ENCODE measurements around the gene CDH22. TPM values are rescaled to one million over a fixed set of nuclear protein-coding genes. Genes with fewer than 3 reads are reported as not detected.

Gene CDH22
- total and polyA plus RNA-seq, 2 experiments from 2014 or later, result 0.08 to 0.10 TPM

- no peak overlapping the region for H2AFZ ChIP-seq
- peaks cover 13% of the 10 kb centered on the region for H3K27me3 Mint-ChIP-seq (ENCODE audit: insufficient read depth, low read depth, poor library complexity)
- TF ChIP-seq CTCF (conservative IDR thresholded peaks at IDR 0.05; ENCODE audit: low read depth in 2 of 2) (no peak), ZNF462 (CRISPR knock-in tag; IDR thresholded peaks at IDR 0.05) (no peak), EZH2 (IDR thresholded peaks at IDR 0.05; ENCODE audit: low read depth, unreplicated experiment) (no peak), EZH2phosphoT487 (IDR thresholded peaks at IDR 0.05; ENCODE audit: unreplicated experiment) (no peak), ETS1 (IDR thresholded peaks at IDR 0.05) (no peak), NANOG (IDR thresholded peaks at IDR 0.05; ENCODE audit: borderline replicate concordance) (no peak), REST (IDR thresholded peaks at IDR 0.05; ENCODE audit: unreplicated experiment) (no peak), JUNB (IDR thresholded peaks at IDR 0.05; ENCODE audit: unreplicated experiment) (no peak), ZNF114 (CRISPR knock-in tag; IDR thresholded peaks at IDR 0.05) (no peak), POLR2AphosphoS5 (IDR thresholded peaks at IDR 0.05; ENCODE audit: low read depth) (no peak), CREB1 (CRISPR knock-in tag; IDR thresholded peaks at IDR 0.05; ENCODE audit: low read depth) (no peak), ZNF331 (CRISPR knock-in tag; IDR thresholded peaks at IDR 0.05; ENCODE audit: low read depth) (no peak), STAT1 (IDR thresholded peaks at IDR 0.05; ENCODE audit: unreplicated experiment) (no peak)
- H4K20me1 ChIP-seq (replicated peaks; ENCODE audit: insufficient read depth), result no peaks in the 10 kb centered on the region
- H3K9me3 Mint-ChIP-seq, result no peaks in the 10 kb centered on the region; the same call in 2 of the 3 replicates
- ATAC-seq (no peak), DNase-seq (ENCODE audit: low spot score) (no peak)
- peaks cover 9% of the 10 kb centered on the region for H3K4me1 Mint-ChIP-seq
- H3K4me2 ChIP-seq, result no peak overlapping the region
- no peak overlapping the region for H3K27ac ChIP-seq (ENCODE audit: low read depth)
- no peaks in the 10 kb centered on the region for H3K79me2 ChIP-seq (replicated peaks; ENCODE audit: insufficient read depth)
- no peaks in the 10 kb centered on the region for H3F3A ChIP-seq (replicated peaks; ENCODE audit: low read depth)
- H3K4me3 Mint-ChIP-seq, result no peak overlapping the region
- no peak overlapping the region for H3K4me3 ChIP-seq
- no peak overlapping the region for H3K27ac Mint-ChIP-seq
- peaks cover 10% of the 10 kb centered on the region for H3K4me1 ChIP-seq (ENCODE audit: insufficient read depth)
- no peaks in the 10 kb centered on the region; the same call in 2 of the 3 replicates for H3K36me3 Mint-ChIP-seq (ENCODE audit: low read depth)
- no peaks in the 10 kb centered on the region for H3K27me3 ChIP-seq (ENCODE audit: insufficient read depth)
- H3K36me3 ChIP-seq (ENCODE audit: insufficient read depth), result no peaks in the 10 kb centered on the region
- no peaks in the 10 kb centered on the region for H3K9me2 ChIP-seq (ENCODE audit: insufficient read depth)
These were observed 38.9 kb downstream of the CDH22 start for GRCh38 chr20:46269372-46269771.

All from GM23338 (cell line).